ENCODE results near the gene ELP4. TPM values are rescaled to one million over a fixed set of nuclear protein-coding genes. Genes with fewer than 3 reads are reported as not detected.
A peak's percentile ranks its signal among the peaks of the same experiment; 100 is the strongest.
"Not testable (repeated sequence)": the region's sequence is repeated elsewhere in the genome, so short reads cannot be mapped to it uniquely, and the experiment has no call there.

Gene ELP4
- total RNA-seq, 3 donors from 2014 or later: 15.7 to 17.6 (median 16.1) TPM

DNA sequence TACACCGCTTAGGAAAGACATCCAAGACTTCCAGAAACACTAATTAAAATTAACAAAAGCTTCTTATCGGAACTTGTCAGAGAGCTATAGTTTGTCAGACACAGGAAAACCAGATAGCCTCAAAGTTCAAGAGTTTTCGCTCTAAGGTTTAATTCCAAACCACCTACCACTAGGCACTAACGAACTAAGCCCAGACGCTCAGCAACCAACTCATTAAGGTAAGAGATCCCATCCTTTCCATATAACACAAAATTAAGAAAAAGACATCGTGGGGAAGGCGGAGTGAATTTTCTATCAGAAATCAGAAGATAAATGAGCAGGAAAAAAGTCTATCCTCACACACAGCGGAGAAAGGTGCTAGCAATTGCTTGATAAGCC lies 527 bp upstream of the ELP4 start:
- DNase-seq (no peak), ATAC-seq (peak; percentile 7 to 13)
- peak overlapping the region; percentile 99 for H3K4me3 Mint-ChIP-seq
- H3K4me1 Mint-ChIP-seq (ENCODE audit: low read depth): peaks cover 41% of the 10 kb centered on the region
- no peaks in the 10 kb centered on the region for H3K9me3 Mint-ChIP-seq
- H3K27me3 Mint-ChIP-seq (ENCODE audit: low read depth): no peaks in the 10 kb centered on the region
- peaks cover 9% of the 10 kb centered on the region for H3K36me3 Mint-ChIP-seq (ENCODE audit: insufficient read depth)

DNA sequence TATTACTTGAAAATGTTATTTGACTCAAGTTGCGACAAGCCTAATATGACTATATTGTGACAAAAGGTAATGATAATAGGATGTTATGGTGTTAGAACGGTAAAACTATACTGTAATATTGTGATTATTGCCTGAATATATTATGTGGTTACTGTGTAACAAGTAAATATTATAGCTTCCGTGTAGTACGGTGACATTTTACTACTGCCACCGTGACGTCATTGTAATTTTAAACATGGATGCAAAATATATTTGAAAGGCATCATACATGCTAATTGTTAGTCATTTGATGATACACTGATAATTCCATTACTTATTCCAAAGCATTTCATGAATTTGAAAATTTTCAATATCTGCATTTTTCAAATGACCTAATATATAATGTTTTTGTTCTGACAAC lies 2.5 kb downstream of the ELP4 start:
- ATAC-seq: no peak
- no peaks in the 10 kb centered on the region for H3K36me3 Mint-ChIP-seq (ENCODE audit: insufficient read depth)
- H3K4me1 Mint-ChIP-seq (ENCODE audit: low read depth): peaks cover 31% of the 10 kb centered on the region

DNA sequence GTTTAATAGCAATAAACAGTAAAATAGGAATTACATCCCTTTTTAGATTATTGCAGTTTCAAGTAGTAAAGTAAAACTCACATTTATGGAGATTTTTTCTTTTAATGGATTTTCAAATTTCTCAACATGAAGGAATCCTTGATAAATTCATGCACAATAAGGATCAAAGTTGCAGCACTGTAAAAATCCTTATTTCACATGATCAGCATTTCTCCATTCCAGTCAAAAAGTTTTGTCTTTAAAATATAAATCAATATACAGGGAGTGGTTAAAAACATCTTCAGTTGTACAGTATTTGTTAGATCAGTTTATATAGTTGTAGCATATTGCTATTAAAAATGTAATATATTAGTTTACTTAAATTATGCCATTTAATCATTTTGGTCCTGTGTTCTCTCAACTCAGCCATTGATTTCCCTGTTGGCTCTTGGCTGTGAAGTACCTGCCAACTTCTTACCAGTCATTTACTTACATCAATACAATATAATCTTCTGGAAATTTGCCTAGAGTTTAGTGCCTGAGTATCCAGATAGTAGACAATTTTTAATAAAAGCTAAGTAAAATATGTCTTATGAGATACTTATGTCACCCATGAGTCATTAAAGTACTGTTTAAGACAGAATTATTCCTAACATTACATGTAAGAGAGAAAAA lies 12.1 kb downstream of the ELP4 start:
- no peaks in the 10 kb centered on the region for H3K4me1 Mint-ChIP-seq (ENCODE audit: low read depth)
- H3K27me3 Mint-ChIP-seq (ENCODE audit: low read depth): no peaks in the 10 kb centered on the region
- DNase-seq (no peak), ATAC-seq (no peak)
- H3K36me3 Mint-ChIP-seq (ENCODE audit: insufficient read depth): peaks cover 4% of the 10 kb centered on the region
- H3K4me3 Mint-ChIP-seq: no peak overlapping the region
- no peaks in the 10 kb centered on the region for H3K9me3 Mint-ChIP-seq

More for the DNA sequence above, 2.5 kb downstream of the ELP4 start:
- no peak for DNase-seq
- no peaks in the 10 kb centered on the region for H3K27me3 Mint-ChIP-seq (ENCODE audit: low read depth)
- no peak overlapping the region for H3K4me3 Mint-ChIP-seq
- no peaks in the 10 kb centered on the region for H3K9me3 Mint-ChIP-seq

DNA sequence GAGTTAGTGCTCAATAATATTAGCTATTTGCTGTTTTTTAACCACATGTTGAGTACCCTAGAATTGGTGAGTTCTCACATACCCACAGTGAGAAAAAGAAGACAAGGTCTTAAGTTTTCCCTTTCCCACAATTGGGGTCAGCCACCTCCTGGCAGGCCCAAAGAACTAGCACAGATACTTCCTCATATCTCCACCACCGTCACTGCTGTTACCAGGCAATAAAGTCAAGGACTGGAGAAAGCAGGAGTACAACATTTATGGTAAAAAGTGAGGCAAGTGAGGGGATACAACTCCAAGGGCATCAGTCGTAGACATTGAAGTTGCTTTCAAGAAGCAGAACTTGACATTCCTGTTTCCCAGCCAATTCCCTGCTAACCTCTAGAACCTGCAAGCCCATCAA lies 19.6 kb downstream of the ELP4 start:
- H3K9me3 Mint-ChIP-seq: no peaks in the 10 kb centered on the region
- H3K27me3 Mint-ChIP-seq (ENCODE audit: low read depth): no peaks in the 10 kb centered on the region
- DNase-seq (no peak), ATAC-seq (no peak)
- H3K36me3 Mint-ChIP-seq (ENCODE audit: insufficient read depth): peaks cover 12% of the 10 kb centered on the region
- no peaks in the 10 kb centered on the region for H3K4me1 Mint-ChIP-seq (ENCODE audit: low read depth)
- no peak overlapping the region for H3K4me3 Mint-ChIP-seq

DNA sequence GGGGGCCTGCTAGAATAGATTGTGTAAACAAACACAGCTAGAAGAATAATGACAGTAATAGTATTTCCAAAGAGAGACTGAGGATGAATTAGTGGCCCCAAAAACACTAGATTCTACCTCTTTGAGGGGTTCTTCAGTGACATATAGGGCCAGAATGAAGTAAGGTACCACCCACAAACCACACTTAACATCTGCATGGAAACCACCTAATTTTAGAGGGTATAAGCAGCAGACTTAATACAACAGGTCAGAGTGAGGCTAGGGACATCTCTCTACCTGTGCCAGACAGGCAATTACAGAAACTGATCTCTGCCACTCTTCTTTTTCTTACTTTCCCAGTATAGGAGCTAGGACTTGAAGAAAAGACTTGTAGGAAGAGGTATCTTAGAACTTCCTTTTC lies 20.1 kb downstream of the ELP4 start:
- no peak for DNase-seq
- H3K4me1 Mint-ChIP-seq (ENCODE audit: low read depth): no peaks in the 10 kb centered on the region
- H3K4me3 Mint-ChIP-seq: no peak overlapping the region
- H3K27me3 Mint-ChIP-seq (ENCODE audit: low read depth): no peaks in the 10 kb centered on the region
- no peak for ATAC-seq
- H3K36me3 Mint-ChIP-seq (ENCODE audit: insufficient read depth): peaks cover 11% of the 10 kb centered on the region
- H3K9me3 Mint-ChIP-seq: no peaks in the 10 kb centered on the region

DNA sequence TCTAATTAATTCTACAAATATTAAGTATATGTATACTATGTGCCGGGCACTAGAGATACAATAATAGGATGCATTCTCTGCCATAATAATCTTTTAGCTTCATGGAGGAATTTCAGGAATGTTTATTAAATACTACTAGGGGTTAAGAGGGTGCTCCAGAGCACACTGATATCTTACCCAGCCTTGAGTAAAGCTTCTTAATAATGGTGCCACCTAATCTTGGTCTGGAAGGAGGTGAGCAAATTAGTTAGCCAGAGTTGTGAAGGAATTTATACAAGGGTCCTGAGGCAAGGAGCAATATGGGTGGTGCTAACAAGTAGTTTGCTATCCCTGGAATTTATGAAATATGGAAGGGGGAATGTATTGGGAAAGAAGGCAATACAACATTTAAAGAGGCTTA lies 21.7 kb downstream of the ELP4 start:
- Mint-ChIP-seq H3K36me3 (ENCODE audit: insufficient read depth) (peaks cover 9% of the 10 kb centered on the region), H3K4me1 (ENCODE audit: low read depth) (no peaks in the 10 kb centered on the region), H3K27me3 (ENCODE audit: low read depth) (no peaks in the 10 kb centered on the region), H3K4me3 (no peak overlapping the region), H3K9me3 (no peaks in the 10 kb centered on the region)
- ATAC-seq (no peak), DNase-seq (no peak)

DNA sequence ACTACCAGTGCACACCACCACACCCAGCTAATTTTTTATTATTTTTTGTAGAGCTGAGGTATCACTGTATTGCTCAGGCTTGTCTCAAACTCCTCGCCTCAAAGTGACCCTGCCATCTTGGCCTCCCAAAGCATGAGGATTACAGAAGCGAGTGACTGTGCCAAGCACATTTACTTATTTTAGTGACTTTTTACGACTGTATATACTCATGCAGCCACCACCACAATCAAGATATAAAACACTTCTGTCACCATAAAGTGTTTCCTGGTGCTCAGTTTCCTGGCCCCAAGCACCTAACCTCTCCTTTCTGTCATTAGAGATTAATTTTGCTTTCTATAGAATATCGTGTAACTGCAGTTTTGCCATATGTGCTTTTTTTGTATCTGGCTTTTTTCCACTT lies 25.9 kb downstream of the ELP4 start:
- Mint-ChIP-seq H3K27me3 (ENCODE audit: low read depth) (no peaks in the 10 kb centered on the region), H3K4me1 (ENCODE audit: low read depth) (no peaks in the 10 kb centered on the region), H3K9me3 (no peaks in the 10 kb centered on the region), H3K4me3 (no peak overlapping the region), H3K36me3 (ENCODE audit: insufficient read depth) (peaks cover 11% of the 10 kb centered on the region)
- no peak for DNase-seq
- no peak for ATAC-seq

DNA sequence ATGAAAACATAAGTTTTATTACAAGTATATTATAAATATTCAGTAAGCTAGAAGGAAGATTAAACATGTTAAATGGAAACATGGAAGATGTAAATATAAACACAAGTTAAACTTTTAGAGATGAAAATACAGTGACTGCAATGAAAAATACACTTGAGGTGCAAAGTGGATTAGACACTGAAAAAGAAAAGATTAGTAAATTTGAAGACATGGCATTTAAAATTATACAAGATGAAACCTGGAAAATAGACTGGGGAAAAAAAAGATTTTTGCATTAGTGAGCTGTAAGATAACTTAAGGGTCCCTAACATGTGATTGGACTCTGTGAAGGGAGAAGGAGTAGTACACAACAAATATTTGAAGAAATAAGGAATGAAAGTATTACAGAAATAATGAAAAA lies 33.3 kb downstream of the ELP4 start:
- DNase-seq: no peak
- Mint-ChIP-seq H3K4me3 (no peak overlapping the region), H3K36me3 (ENCODE audit: insufficient read depth) (peaks cover 27% of the 10 kb centered on the region), H3K4me1 (ENCODE audit: low read depth) (no peaks in the 10 kb centered on the region), H3K27me3 (ENCODE audit: low read depth) (no peaks in the 10 kb centered on the region), H3K9me3 (peaks cover 6% of the 10 kb centered on the region)
- no peak for ATAC-seq

DNA sequence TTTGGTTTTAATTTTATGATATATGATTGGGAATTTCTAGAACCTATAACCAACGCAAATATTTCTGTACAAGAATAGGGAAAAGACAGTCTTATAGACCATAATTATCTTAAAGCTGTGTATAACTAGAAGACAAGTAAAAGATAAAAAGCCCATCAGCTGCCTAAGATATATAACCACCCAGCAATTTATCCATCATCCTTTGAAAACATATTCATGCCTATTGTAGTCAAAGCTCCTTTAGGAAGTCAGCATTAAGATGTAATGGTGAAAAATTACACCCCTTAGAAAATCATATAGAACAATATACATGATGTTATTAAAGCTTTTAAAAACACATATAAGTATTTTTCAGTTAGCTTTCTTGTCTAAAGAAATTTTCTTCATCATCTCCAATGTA lies 46.4 kb downstream of the ELP4 start:
- Mint-ChIP-seq H3K27me3 (ENCODE audit: low read depth) (no peaks in the 10 kb centered on the region), H3K4me1 (ENCODE audit: low read depth) (no peaks in the 10 kb centered on the region), H3K4me3 (no peak overlapping the region), H3K36me3 (ENCODE audit: insufficient read depth) (peaks cover 12% of the 10 kb centered on the region), H3K9me3 (no peaks in the 10 kb centered on the region)
- no peak for DNase-seq
- no peak for ATAC-seq

DNA sequence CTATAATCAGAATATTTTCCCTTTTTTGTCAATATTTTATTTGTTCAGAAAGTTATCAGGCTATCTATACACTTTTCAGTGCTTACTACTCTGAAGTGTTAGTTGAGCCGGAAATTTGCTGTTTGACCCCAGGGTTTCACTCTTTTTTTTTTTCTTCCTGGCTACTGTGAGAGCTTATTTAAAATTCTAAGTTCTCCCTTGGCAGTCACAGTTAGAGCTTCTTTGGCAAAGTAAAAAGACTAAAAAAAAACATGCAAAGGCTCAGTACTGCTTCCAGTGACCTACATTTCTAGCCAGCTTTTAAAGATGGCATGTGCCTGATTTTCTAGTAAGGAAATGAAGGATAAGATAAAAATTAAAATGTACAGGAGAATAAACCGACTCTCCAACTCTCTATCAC lies 48.4 kb downstream of the ELP4 start:
- no peaks in the 10 kb centered on the region for H3K27me3 Mint-ChIP-seq (ENCODE audit: low read depth)
- peaks cover 8% of the 10 kb centered on the region for H3K36me3 Mint-ChIP-seq (ENCODE audit: insufficient read depth)
- H3K9me3 Mint-ChIP-seq: no peaks in the 10 kb centered on the region
- H3K4me1 Mint-ChIP-seq (ENCODE audit: low read depth): no peaks in the 10 kb centered on the region
- H3K4me3 Mint-ChIP-seq: no peak overlapping the region
- ATAC-seq (no peak), DNase-seq (no peak)

DNA sequence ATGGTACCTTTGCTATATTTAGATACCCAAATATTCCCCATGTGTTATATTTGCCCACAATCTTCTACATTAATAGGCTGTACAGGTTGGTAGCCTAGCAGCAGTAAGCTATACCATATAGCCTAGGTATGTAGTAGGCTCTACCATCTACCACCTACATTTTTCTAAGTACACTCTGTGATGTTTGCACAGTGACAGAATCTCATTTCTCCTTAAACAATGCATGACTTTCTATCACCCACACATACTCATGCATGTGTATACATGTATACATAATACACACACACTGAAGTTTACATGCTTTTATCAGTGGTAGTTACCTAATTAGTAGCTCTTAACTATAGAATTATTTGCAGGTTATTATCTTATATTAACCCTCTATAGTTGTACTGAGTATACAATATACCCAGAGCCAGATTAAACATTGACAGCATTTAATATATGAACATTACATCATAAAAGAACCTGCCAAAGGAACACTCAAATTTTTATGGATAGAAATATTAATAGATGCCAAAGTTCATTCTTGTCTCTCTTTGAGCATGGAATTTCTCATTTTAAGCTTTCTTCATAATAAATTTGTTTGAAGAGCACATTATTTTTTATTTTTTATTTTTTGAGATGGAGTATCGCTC lies 51.4 kb downstream of the ELP4 start:
- no peak for DNase-seq
- no peaks in the 10 kb centered on the region for H3K4me1 Mint-ChIP-seq (ENCODE audit: low read depth)
- no peak for ATAC-seq
- H3K4me3 Mint-ChIP-seq: no peak overlapping the region
- H3K36me3 Mint-ChIP-seq (ENCODE audit: insufficient read depth): peaks cover 8% of the 10 kb centered on the region
- no peaks in the 10 kb centered on the region for H3K9me3 Mint-ChIP-seq
- H3K27me3 Mint-ChIP-seq (ENCODE audit: low read depth): no peaks in the 10 kb centered on the region

DNA sequence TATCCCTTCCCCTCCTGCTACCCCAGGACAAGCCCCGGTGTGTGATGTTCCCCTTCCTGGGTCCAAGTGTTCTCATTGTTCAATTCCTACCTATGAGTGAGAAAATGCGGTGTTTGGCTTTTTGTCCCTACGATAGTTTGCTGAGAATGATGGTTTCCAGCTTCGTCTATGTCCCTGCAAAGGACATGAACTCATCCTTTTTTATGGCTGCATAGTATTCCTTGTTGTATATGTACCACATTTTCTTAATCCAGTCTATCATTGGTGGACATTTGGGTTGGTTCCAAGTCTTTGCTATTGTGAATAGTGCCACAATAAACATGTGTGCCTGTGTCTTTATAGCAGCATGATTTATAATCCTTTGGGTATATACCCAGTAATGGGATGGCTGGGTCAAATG lies 55.0 kb downstream of the ELP4 start:
- H3K4me3 Mint-ChIP-seq; H3K27me3 Mint-ChIP-seq (ENCODE audit: low read depth); DNase-seq; ATAC-seq; H3K9me3 Mint-ChIP-seq; H3K4me1 Mint-ChIP-seq (ENCODE audit: low read depth): not testable (repeated sequence)
- peaks cover 17% of the 10 kb centered on the region for H3K36me3 Mint-ChIP-seq (ENCODE audit: insufficient read depth)

DNA sequence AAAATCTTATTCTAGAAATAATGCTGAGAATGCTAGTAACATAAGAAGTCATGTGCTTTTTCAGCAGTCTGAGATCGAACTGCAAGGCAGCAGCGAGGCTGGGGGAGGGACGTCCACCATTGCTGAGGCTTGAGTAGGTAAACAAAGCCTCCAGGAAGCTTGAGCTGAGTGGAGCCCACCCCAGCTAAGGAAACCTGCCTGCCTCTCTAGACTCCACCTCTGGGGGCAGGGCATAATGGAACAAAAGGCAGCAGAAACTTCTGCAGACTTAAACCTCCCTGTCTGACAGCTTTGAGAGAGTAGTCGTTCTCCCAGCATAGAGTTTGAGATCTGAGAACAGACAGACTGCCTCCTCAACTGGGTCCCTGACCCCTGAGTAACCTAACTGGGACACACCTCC lies 64.6 kb downstream of the ELP4 start:
- not testable (repeated sequence) for H3K27me3 Mint-ChIP-seq (ENCODE audit: low read depth); ATAC-seq; H3K4me1 Mint-ChIP-seq (ENCODE audit: low read depth); H3K4me3 Mint-ChIP-seq; DNase-seq
- Mint-ChIP-seq H3K9me3 (peaks cover 14% of the 10 kb centered on the region), H3K36me3 (ENCODE audit: insufficient read depth) (peaks cover 12% of the 10 kb centered on the region)

DNA sequence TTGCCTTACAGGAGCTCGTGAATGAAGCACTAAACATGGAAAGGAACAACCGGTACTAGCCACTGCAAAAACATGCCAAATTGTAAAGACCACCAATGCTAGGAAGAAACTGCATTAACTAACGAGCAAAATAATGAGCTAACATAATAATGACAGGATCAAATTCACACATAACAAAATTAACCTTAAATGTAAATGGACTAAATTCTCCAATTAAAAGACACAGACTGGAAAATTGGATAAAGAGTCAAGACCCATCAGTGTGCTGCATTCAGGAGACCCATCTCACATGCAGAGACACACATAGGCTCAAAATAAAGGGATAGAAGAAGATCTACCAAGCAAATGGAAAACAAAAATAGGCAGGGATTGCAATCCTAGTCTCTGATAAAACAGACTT lies 66.2 kb downstream of the ELP4 start:
- peaks cover 14% of the 10 kb centered on the region for H3K36me3 Mint-ChIP-seq (ENCODE audit: insufficient read depth)
- peaks cover 14% of the 10 kb centered on the region for H3K9me3 Mint-ChIP-seq

DNA sequence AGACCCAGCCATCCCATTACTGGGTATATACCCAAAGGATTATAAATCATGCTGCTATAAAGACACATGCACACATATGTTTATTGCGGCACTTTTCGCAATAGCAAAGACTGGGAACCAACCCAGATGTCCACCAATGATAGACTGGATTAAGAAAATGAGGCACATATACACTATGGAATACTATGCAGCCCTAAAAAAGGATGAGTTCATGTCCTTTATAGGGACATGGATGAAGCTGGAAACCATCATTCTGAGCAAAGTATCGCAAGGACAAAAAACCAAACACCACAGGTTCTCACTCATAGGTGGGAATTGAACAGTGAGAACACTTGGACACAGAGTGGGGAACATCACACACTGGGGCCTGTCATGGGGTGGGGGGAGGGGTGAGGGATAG lies 69.8 kb downstream of the ELP4 start:
- H3K9me3 Mint-ChIP-seq: peaks cover 14% of the 10 kb centered on the region
- H3K4me3 Mint-ChIP-seq; ATAC-seq; H3K27me3 Mint-ChIP-seq (ENCODE audit: low read depth); H3K4me1 Mint-ChIP-seq (ENCODE audit: low read depth); H3K36me3 Mint-ChIP-seq (ENCODE audit: insufficient read depth); DNase-seq: not testable (repeated sequence)

More for the DNA sequence above, 66.2 kb downstream of the ELP4 start:
- H3K4me3 Mint-ChIP-seq; DNase-seq; H3K27me3 Mint-ChIP-seq (ENCODE audit: low read depth); H3K4me1 Mint-ChIP-seq (ENCODE audit: low read depth); ATAC-seq: not testable (repeated sequence)
